ENCODE results near the gene LAMTOR2. TPM values are rescaled to one million over a fixed set of nuclear protein-coding genes. Genes with fewer than 3 reads are reported as not detected.

Gene LAMTOR2
- total and polyA plus RNA-seq, 2 of the 8 experiments (the other 6 are each of a cell fraction or from before 2014, with no cell fraction given): 54.7 to 122 TPM

DNA sequence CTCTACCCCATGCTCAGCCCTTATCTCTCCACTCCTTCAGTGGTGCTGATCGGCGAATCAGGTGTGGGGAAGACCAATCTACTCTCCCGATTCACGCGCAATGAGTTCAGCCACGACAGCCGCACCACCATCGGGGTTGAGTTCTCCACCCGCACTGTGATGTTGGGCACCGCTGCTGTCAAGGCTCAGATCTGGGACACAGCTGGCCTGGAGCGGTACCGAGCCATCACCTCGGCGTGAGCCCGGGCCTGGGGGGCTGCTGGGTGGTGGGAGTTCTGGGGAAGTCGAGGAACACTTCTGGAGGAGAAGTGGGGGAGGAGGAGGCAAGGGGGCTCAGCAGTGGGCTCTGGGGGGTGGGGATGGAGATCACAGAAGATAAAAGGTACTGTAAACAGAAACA is 11.3 kb downstream of the LAMTOR2 start:
- POLR2A ChIA-PET (ENCODE audit: partially characterized antibody): interaction anchor here (0.6 to 7.3 kb wide), 15 partner anchors 7 to 162 kb away, joined by 3 to 37 read pairs (median 4); partner anchors contain the start of genes LAMTOR2, SSR2 and UBQLN4

More for the DNA sequence above, 11.3 kb downstream of the LAMTOR2 start:
- Histone ChIP-seq H3K14ac (ENCODE audit: insufficient read length) (no peak overlapping the region), H3K4me2 (ENCODE audit: insufficient read depth in 1 of 2, low read depth in 2 of 2, low read length in 2 of 2) (no peak overlapping the region), H3K4me3 (ENCODE audit: extremely low read depth in 1 of 4, insufficient read depth in 2 of 4, low read depth in 3 of 4, low read length in 4 of 4) (no peak overlapping the region), H4K91ac (replicated peaks; ENCODE audit: insufficient read length, low read length) (no peak overlapping the region), H3K36me3 (ENCODE audit: control insufficient read depth in 2 of 4, insufficient read depth in 4 of 4, low read length in 3 of 4) (0 out of 8 replicates have a peak, but pooled peaks cover 0 to 2% (median 0%) of the 10 kb centered on the region in 4 experiments), H2BK5ac (ENCODE audit: low read depth, low read length) (no peak overlapping the region), H2BK20ac (ENCODE audit: low read length) (no peak overlapping the region), H3K79me1 (ENCODE audit: low read depth, low read length) (no peaks in the 10 kb centered on the region), H2AK5ac (ENCODE audit: low read depth, low read length) (no peak overlapping the region), H3K79me2 (ENCODE audit: control insufficient read depth in 1 of 2, insufficient read depth in 2 of 2, low read length in 2 of 2) (peaks cover 0 to 4% of the 10 kb centered on the region in 2 experiments; a peak in 1 of 4 replicates), H4K8ac (ENCODE audit: extremely low read depth, insufficient read depth, low read length) (no peak overlapping the region), H2AFZ (ENCODE audit: low read length) (no peak overlapping the region), H2BK15ac (ENCODE audit: low read length) (no peak overlapping the region), H4K5ac (ENCODE audit: insufficient read length, low read depth, low read length) (no peak overlapping the region), H3K9ac (replicated peaks in 1 of 4; ENCODE audit: extremely low read depth in 1 of 4, low read depth in 3 of 4, low read length in 3 of 4) (no peak overlapping the region), H2BK12ac (ENCODE audit: low read depth, low read length) (no peak overlapping the region; the same call in 1 of the 2 replicates), H3K4me1 (replicated peaks in 1 of 4; ENCODE audit: control insufficient read depth in 3 of 4, insufficient read depth in 4 of 4, low read length in 3 of 4) (peaks cover 0 to 22% (median 13%) of the 10 kb centered on the region in 4 experiments; a peak in 6 of 7 replicates), H3K18ac (ENCODE audit: extremely low read depth, low read length) (no peak overlapping the region), H2BK120ac (replicated peaks; ENCODE audit: low read depth, low read length) (no peak overlapping the region), H4K20me1 (replicated peaks in 1 of 2; ENCODE audit: control insufficient read depth in 1 of 2, insufficient read depth in 2 of 2, low read length in 2 of 2) (peaks cover 3 to 12% of the 10 kb centered on the region in 2 experiments), H3K9me3 (ENCODE audit: insufficient read depth in 2 of 2, low read depth in 1 of 2, low read length in 1 of 2) (no peaks in the 10 kb centered on the region), H3K56ac (replicated peaks; ENCODE audit: insufficient read length, low read depth, low read length) (no peak overlapping the region), H3K23ac (ENCODE audit: insufficient read length) (no peak overlapping the region), H3K27ac (ENCODE audit: low read depth, low read length) (no peak overlapping the region), H3K4ac (replicated peaks; ENCODE audit: insufficient read length, low read depth, low read length) (no peak overlapping the region), H3K27me3 (replicated peaks in 1 of 4; ENCODE audit: control insufficient read depth in 3 of 4, extremely low read depth in 1 of 4, insufficient read depth in 3 of 4, low read length in 3 of 4) (no peaks in the 10 kb centered on the region), H3K23me2 (ENCODE audit: low read depth, low read length) (peaks cover 6% of the 10 kb centered on the region)
- FAIRE-seq: no peak
- 85% methylated on average over 16 of the region's 16 CpGs; no CpG with 5 or more reads in 1 of the 2 experiments for WGBS, 2 experiments (ENCODE audit: extremely low coverage in 1 of 2, insufficient coverage in 1 of 2, insufficient read length in 1 of 2, insufficient replicate concordance in 2 of 2, low coverage in 1 of 2, low lambda C conversion rate in 2 of 2, missing lambda C conversion rate in 1 of 2)
- CTCF ChIA-PET (ENCODE audit: partially characterized antibody): interaction anchor here (0.5 to 10.0 kb wide), 59 partner anchors 7 to 1407 kb away, joined by 3 to 139 read pairs (median 5); partner anchors contain the start of genes ARHGEF2, KHDC4, LAMTOR2 and SSR2
- DNase-seq (ENCODE audit: low read depth in 1 of 2, low spot score in 2 of 2): no peak
